ENCODE measurements around the gene TNF. TPM values are rescaled to one million over a fixed set of nuclear protein-coding genes. Genes with fewer than 3 reads are reported as not detected.

TNF gene
- total and polyA plus RNA-seq, 2 donors (not counting 1 experiment from before 2014, with no cell fraction given) = not detected

DNA sequence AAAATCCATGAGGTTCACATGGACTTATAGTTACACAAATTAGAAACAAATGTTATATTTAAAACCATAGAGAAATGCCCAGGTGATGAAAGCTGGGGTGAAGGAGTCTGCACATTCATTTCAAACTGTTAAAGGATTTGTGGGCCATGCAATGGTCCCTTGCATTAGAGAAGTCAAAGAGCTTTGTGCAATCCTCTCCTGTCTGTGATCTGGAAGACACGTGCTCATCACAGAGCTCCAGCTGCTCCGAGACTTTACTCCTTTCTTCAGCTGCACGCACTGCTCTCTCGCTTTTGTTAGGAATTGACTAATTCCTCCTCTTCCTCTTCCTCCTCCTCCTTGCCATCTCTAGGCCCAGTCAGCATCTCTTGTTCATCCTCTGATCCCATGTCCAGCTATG lies 35.6 kb downstream of the TNF start:
- Histone ChIP-seq H3K4me3 (replicated peaks in 1 of 4; ENCODE audit: control extremely low read depth in 1 of 4, insufficient read depth in 1 of 4, low read depth in 3 of 4, low read length in 4 of 4) (no peak overlapping the region), H3K9me3 (ENCODE audit: control insufficient read depth, insufficient read depth, low read depth, low read length) (no peaks in the 10 kb centered on the region), H3K4me1 (ENCODE audit: control insufficient read depth, extremely low read depth, insufficient read depth, low read length) (no peaks in the 10 kb centered on the region), H4K20me1 (ENCODE audit: control insufficient read depth, extremely low read depth, insufficient read depth, low read length) (no peaks in the 10 kb centered on the region), H3K27ac (ENCODE audit: insufficient read depth, low read length) (no peak overlapping the region), H2AFZ (ENCODE audit: low read length) (no peak overlapping the region), H3K9ac (ENCODE audit: insufficient read depth, low read length) (no peak overlapping the region), H3K27me3 (ENCODE audit: control insufficient read depth, insufficient read depth, low read length) (peaks cover 3% of the 10 kb centered on the region), H3K79me2 (ENCODE audit: control insufficient read depth, insufficient read depth, low read length) (no peaks in the 10 kb centered on the region), H3K36me3 (ENCODE audit: control insufficient read depth, insufficient read depth, low read length) (no peaks in the 10 kb centered on the region), H3K4me2 (ENCODE audit: extremely low read depth, insufficient read depth, low read length) (no peak overlapping the region)
- DNase-seq (ENCODE audit: low read depth in 2 of 2) = no peak
- no peak for TF ChIP-seq EZH2 (IDR thresholded peaks at IDR 0.05; ENCODE audit: low read length, missing control alignments)
- TF ChIP-seq, protein P1, sequence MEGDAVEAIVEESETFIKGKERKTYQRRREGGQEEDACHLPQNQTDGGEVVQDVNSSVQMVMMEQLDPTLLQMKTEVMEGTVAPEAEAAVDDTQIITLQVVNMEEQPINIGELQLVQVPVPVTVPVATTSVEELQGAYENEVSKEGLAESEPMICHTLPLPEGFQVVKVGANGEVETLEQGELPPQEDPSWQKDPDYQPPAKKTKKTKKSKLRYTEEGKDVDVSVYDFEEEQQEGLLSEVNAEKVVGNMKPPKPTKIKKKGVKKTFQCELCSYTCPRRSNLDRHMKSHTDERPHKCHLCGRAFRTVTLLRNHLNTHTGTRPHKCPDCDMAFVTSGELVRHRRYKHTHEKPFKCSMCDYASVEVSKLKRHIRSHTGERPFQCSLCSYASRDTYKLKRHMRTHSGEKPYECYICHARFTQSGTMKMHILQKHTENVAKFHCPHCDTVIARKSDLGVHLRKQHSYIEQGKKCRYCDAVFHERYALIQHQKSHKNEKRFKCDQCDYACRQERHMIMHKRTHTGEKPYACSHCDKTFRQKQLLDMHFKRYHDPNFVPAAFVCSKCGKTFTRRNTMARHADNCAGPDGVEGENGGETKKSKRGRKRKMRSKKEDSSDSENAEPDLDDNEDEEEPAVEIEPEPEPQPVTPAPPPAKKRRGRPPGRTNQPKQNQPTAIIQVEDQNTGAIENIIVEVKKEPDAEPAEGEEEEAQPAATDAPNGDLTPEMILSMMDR (conservative IDR thresholded peaks at IDR 0.05 in 1 of 2, IDR thresholded peaks at IDR 0.05 in 1 of 2; ENCODE audit: low read depth in 1 of 2, low read length in 2 of 2) = no peak

DNA sequence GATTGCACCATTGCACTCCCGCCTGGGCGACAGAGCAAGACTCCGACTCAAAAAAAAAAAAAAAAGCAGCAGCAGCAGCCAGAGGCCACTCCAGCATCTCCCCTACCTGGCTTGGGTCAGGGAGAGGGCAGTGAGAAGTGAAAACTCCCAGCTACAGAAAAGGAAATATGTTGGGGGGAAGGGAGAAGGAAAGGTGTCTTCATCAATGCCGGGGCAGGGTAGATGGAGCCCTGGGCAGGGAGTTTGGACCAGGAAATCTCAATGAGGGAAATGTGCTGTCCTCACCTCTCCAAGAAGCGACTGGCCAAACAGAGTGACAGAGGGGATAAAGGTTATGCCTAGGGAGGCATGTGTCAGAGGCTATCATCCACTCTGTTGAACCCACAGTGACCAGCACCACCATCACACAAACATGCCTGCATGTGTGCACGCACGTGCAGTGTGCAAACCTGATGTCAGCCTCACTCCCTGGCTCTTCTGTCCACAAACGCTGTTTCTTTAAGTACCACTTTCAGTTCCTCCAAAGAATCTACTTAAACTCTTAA lies 38.8 kb downstream of the TNF start:
- H3K4me1 ChIP-seq (ENCODE audit: control insufficient read depth, extremely low read depth, insufficient read depth, low read length) = no peaks in the 10 kb centered on the region
- no peak for TF ChIP-seq EZH2 (IDR thresholded peaks at IDR 0.05; ENCODE audit: low read length, missing control alignments)
- TF ChIP-seq, protein P1 (conservative IDR thresholded peaks at IDR 0.05 in 1 of 2, IDR thresholded peaks at IDR 0.05 in 1 of 2; ENCODE audit: low read depth in 1 of 2, low read length in 2 of 2) = no peak
- DNase-seq (ENCODE audit: low read depth in 2 of 2) = no peak
- H3K36me3 ChIP-seq (ENCODE audit: control insufficient read depth, insufficient read depth, low read length) = no peaks in the 10 kb centered on the region
- no peaks in the 10 kb centered on the region for H4K20me1 ChIP-seq (ENCODE audit: control insufficient read depth, extremely low read depth, insufficient read depth, low read length)
- no peak overlapping the region for H2AFZ ChIP-seq (ENCODE audit: low read length)
- H3K27me3 ChIP-seq (ENCODE audit: control insufficient read depth, insufficient read depth, low read length) = peaks cover 3% of the 10 kb centered on the region
- no peak overlapping the region for H3K4me2 ChIP-seq (ENCODE audit: extremely low read depth, insufficient read depth, low read length)
- H3K9me3 ChIP-seq (ENCODE audit: control insufficient read depth, insufficient read depth, low read depth, low read length) = no peaks in the 10 kb centered on the region
- no peak overlapping the region for H3K4me3 ChIP-seq (replicated peaks in 1 of 4; ENCODE audit: control extremely low read depth in 1 of 4, insufficient read depth in 1 of 4, low read depth in 3 of 4, low read length in 4 of 4)
- no peak overlapping the region for H3K27ac ChIP-seq (ENCODE audit: insufficient read depth, low read length)
- H3K79me2 ChIP-seq (ENCODE audit: control insufficient read depth, insufficient read depth, low read length) = no peaks in the 10 kb centered on the region
- H3K9ac ChIP-seq (ENCODE audit: insufficient read depth, low read length) = no peak overlapping the region

DNA sequence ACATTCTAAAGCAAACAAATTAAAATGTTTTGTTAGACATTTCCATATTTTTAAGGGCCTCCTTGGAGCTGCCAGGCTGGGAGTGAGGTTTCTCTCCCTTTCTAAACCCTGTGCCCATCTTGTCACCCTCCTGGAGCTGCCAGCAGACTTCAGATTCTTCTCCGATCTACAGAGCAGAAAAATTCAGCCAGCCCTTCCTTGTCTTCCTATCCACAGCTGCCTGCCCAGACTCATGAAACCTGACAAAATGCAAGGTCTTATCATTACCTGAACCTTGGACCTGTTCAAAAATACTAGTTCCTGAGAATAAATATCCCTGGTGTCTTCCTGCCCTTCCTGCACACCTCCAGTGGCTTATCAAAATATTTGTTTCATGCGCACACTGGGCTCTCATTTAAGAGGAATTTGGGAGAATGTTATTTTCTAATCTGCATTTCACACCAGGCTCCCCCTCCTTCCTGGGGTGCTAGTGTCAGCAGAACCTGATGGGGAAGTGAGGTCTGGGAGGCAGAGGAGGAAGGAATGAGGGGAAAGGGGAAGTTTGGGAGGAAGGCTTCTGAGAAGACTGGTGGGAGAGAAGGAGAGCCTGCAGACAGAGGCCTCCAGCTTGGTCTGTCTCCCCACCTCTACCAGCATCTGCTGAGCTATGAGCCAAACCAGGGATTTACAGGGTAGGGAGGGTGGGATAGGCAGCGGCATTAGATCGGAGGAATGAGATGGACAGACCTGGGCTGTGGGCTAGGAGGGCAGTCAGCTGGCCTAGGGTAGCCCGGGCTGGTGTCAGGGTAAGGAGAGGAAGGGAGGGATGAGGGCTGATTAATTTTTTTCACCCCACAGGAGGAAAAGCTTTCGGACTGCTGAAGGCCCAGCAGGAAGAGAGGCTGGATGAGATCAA lies 39.6 kb downstream of the TNF start, which contains the start of gene AIF1:
Gene AIF1, plus strand, starts transcription at position 551 of the 895 bp plus-strand sequence. Its CDS starts 96 bp downstream, at position 647.
- Histone ChIP-seq H4K20me1 (ENCODE audit: control insufficient read depth, extremely low read depth, insufficient read depth, low read length) (no peaks in the 10 kb centered on the region), H3K9ac (ENCODE audit: insufficient read depth, low read length) (no peak within 1 kb of the TSS), H2AFZ (ENCODE audit: low read length) (no peak within 1 kb of the TSS), H3K27ac (ENCODE audit: insufficient read depth, low read length) (no peak within 1 kb of the TSS), H3K4me1 (ENCODE audit: control insufficient read depth, extremely low read depth, insufficient read depth, low read length) (no peaks in the 10 kb centered on the region), H3K36me3 (ENCODE audit: control insufficient read depth, insufficient read depth, low read length) (no peaks in the 10 kb centered on the region), H3K4me2 (ENCODE audit: extremely low read depth, insufficient read depth, low read length) (no peak within 1 kb of the TSS), H3K27me3 (ENCODE audit: control insufficient read depth, insufficient read depth, low read length) (peaks cover 3% of the 10 kb centered on the region), H3K9me3 (ENCODE audit: control insufficient read depth, insufficient read depth, low read depth, low read length) (no peaks in the 10 kb centered on the region), H3K4me3 (replicated peaks in 1 of 4; ENCODE audit: control extremely low read depth in 1 of 4, insufficient read depth in 1 of 4, low read depth in 3 of 4, low read length in 4 of 4) (no peak within 1 kb of the TSS), H3K79me2 (ENCODE audit: control insufficient read depth, insufficient read depth, low read length) (no peaks in the 10 kb centered on the region)
- DNase-seq (ENCODE audit: low read depth in 2 of 2) = no peak
- TF ChIP-seq, protein P1 (conservative IDR thresholded peaks at IDR 0.05 in 1 of 2, IDR thresholded peaks at IDR 0.05 in 1 of 2; ENCODE audit: low read depth in 1 of 2, low read length in 2 of 2) = no peak
- TF ChIP-seq EZH2 (IDR thresholded peaks at IDR 0.05; ENCODE audit: low read length, missing control alignments) = no peak

All from fibroblast of lung (primary cell).